ENCODE measurements around the gene CDC40.

CDC40 gene

DNA sequence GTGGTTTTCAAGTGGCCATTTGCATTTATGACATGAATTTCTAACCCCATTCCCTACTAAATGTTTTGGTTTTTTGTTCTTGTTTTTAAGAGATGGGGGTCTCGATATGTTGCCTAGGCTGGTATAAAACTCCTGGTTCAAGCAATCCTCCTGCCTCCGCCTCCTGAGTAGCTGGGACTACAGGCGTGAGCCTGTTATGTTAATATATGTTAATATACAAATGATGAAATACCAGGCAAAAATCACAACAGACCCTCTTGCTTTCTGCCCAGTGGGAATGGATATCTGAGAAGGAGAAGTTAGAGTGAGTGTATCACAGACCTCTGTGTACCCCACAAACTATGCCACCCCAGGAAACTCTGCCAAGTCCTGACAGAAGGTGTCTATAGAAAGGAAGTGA is 66.2 kb downstream of the CDC40 start:
- Histone ChIP-seq H3K79me2 (ENCODE audit: insufficient read depth, low read length) (no peaks in the 10 kb centered on the region), H3K4me1 (ENCODE audit: insufficient read depth, low read length, severe bottlenecking) (no peaks in the 10 kb centered on the region), H3K27ac (ENCODE audit: low read depth, low read length, poor library complexity, severe bottlenecking) (no peak overlapping the region), H3F3A (ENCODE audit: insufficient read depth, low read length) (no peaks in the 10 kb centered on the region), H3K4me2 (ENCODE audit: low read length) (no peak overlapping the region), H3K27me3 (ENCODE audit: insufficient read depth, low read length) (no peaks in the 10 kb centered on the region), H3K36me3 (ENCODE audit: insufficient read depth, low read length) (no peaks in the 10 kb centered on the region), H3K9me3 (ENCODE audit: low read length) (no peaks in the 10 kb centered on the region), H3K4me3 (ENCODE audit: low read depth, low read length, poor library complexity, severe bottlenecking) (no peak overlapping the region), H3K9me2 (ENCODE audit: low read depth, low read length) (no peaks in the 10 kb centered on the region), H3K9ac (ENCODE audit: low read length) (no peak overlapping the region), H4K20me1 (ENCODE audit: insufficient read depth, low read length) (no peaks in the 10 kb centered on the region), H2AFZ (ENCODE audit: low read length) (no peak overlapping the region)
- no peak for TF ChIP-seq EZH2 (IDR thresholded peaks at IDR 0.05; ENCODE audit: borderline replicate concordance, low read length)
- TF ChIP-seq, protein P1, sequence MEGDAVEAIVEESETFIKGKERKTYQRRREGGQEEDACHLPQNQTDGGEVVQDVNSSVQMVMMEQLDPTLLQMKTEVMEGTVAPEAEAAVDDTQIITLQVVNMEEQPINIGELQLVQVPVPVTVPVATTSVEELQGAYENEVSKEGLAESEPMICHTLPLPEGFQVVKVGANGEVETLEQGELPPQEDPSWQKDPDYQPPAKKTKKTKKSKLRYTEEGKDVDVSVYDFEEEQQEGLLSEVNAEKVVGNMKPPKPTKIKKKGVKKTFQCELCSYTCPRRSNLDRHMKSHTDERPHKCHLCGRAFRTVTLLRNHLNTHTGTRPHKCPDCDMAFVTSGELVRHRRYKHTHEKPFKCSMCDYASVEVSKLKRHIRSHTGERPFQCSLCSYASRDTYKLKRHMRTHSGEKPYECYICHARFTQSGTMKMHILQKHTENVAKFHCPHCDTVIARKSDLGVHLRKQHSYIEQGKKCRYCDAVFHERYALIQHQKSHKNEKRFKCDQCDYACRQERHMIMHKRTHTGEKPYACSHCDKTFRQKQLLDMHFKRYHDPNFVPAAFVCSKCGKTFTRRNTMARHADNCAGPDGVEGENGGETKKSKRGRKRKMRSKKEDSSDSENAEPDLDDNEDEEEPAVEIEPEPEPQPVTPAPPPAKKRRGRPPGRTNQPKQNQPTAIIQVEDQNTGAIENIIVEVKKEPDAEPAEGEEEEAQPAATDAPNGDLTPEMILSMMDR (IDR thresholded peaks at IDR 0.05; ENCODE audit: low read length) = no peak

GRCh38 chr6:110246900-110247546 is 66.8 kb downstream of the CDC40 start:
- Histone ChIP-seq H3K4me3 (ENCODE audit: low read depth, low read length, poor library complexity, severe bottlenecking) (no peak overlapping the region), H3F3A (ENCODE audit: insufficient read depth, low read length) (no peaks in the 10 kb centered on the region), H3K9ac (ENCODE audit: low read length) (no peak overlapping the region), H2AFZ (ENCODE audit: low read length) (no peak overlapping the region), H3K4me1 (ENCODE audit: insufficient read depth, low read length, severe bottlenecking) (no peaks in the 10 kb centered on the region), H3K9me2 (ENCODE audit: low read depth, low read length) (no peaks in the 10 kb centered on the region), H3K79me2 (ENCODE audit: insufficient read depth, low read length) (no peaks in the 10 kb centered on the region), H3K27me3 (ENCODE audit: insufficient read depth, low read length) (no peaks in the 10 kb centered on the region), H3K4me2 (ENCODE audit: low read length) (no peak overlapping the region), H3K9me3 (ENCODE audit: low read length) (no peaks in the 10 kb centered on the region), H3K36me3 (ENCODE audit: insufficient read depth, low read length) (no peaks in the 10 kb centered on the region), H4K20me1 (ENCODE audit: insufficient read depth, low read length) (no peaks in the 10 kb centered on the region), H3K27ac (ENCODE audit: low read depth, low read length, poor library complexity, severe bottlenecking) (no peak overlapping the region)
- TF ChIP-seq EZH2 (IDR thresholded peaks at IDR 0.05; ENCODE audit: borderline replicate concordance, low read length) = no peak
- TF ChIP-seq, protein P1 (IDR thresholded peaks at IDR 0.05; ENCODE audit: low read length) = no peak

- Histone ChIP-seq H3K4me2 (ENCODE audit: low read length) (no peak overlapping the region), H3K9me2 (ENCODE audit: low read depth, low read length) (no peaks in the 10 kb centered on the region), H4K20me1 (ENCODE audit: insufficient read depth, low read length) (no peaks in the 10 kb centered on the region), H3K36me3 (ENCODE audit: insufficient read depth, low read length) (no peaks in the 10 kb centered on the region), H3K9me3 (ENCODE audit: low read length) (no peaks in the 10 kb centered on the region), H3F3A (ENCODE audit: insufficient read depth, low read length) (no peaks in the 10 kb centered on the region), H3K4me3 (ENCODE audit: low read depth, low read length, poor library complexity, severe bottlenecking) (no peak overlapping the region), H3K4me1 (ENCODE audit: insufficient read depth, low read length, severe bottlenecking) (no peaks in the 10 kb centered on the region), H2AFZ (ENCODE audit: low read length) (no peak overlapping the region), H3K9ac (ENCODE audit: low read length) (no peak overlapping the region), H3K27ac (ENCODE audit: low read depth, low read length, poor library complexity, severe bottlenecking) (no peak overlapping the region), H3K79me2 (ENCODE audit: insufficient read depth, low read length) (no peaks in the 10 kb centered on the region), H3K27me3 (ENCODE audit: insufficient read depth, low read length) (no peaks in the 10 kb centered on the region)
- TF ChIP-seq EZH2 (IDR thresholded peaks at IDR 0.05; ENCODE audit: borderline replicate concordance, low read length) = no peak
- TF ChIP-seq, protein P1 (IDR thresholded peaks at IDR 0.05; ENCODE audit: low read length) = no peak
Observed at GRCh38 chr6:110250058-110250457, 69.8 kb downstream of the CDC40 start.
